ENCODE results near the gene TNFRSF19.

TNFRSF19 gene

DNA sequence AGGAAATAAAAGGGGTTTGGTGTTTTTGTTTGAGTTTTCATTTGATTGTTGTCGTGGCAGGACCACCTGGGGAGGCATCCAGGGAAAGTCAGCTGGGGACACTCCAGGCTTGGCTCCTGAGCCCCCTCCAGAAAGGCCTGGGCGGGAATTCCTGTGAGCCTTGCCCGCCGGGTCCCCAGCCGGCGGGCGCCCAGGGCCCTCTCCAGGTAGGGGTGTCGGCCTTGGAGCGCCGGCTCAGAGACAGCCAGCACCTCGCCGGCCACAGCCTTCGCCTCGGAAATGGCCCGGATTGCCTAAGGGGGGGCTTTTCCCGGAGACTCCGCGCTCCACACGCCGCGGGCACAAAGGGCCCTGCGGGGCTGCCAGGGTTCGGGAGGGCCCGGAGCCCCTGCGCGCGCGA, 125.0 kb downstream of the TNFRSF19 start:
- DNase-seq = no peak

DNA sequence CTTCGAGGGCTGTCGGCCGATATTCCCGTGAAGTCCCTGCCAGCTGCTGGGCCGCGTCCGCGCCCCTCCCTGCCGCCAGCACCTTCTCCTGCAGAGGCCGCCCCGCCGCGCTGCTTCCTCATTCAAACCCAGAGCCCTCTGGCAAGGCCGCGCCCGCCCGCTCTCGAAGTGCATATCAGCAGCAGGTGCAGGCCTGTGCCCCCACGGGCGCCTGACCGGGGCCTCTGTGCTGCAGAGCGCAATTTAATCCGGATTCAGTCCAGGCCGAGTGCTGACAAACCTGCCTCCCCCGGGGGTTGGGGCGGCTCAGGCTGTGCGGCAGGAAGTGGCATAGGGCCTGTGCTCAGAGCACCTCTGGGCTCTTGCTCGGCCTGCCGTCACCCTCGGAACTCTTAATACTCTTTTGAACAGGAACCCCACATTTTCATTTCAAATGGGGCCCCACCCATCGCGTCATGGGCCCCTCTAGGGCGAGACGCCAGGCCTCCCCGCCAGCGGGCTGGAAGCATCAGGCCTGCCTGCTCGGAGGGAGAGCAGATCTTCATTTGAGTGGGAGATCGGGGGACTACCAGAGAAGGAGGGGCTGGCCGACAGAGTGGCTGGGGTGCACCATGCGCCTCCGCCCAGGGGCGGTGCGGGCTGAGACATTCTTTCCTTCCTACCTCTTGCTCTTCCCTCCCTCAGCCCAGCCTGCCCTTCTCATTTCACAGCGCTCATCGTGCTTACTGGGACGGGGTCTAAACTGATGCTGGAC, 125.7 kb downstream of the TNFRSF19 start:
- no peak for DNase-seq

DNA sequence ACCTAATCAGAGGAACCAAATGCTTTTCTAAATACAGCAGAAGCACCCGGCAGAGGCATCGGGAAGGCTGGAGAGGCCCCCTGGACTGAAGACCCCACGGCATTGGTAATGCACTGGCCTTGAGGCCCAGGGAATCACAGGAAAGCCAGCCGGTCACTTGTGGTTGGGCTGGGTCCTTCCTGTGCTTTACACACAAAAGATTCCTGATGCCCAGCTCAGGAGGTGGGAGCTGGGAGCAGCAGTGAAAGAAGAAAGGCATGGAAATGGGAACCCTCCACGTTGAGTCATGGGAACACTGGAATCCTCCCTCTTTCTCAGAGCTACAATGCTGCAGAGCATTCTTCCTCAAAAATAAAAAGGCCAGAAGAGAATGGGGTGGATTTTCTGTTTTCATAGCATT, 126.4 kb downstream of the TNFRSF19 start:
- no peak for DNase-seq

DNA sequence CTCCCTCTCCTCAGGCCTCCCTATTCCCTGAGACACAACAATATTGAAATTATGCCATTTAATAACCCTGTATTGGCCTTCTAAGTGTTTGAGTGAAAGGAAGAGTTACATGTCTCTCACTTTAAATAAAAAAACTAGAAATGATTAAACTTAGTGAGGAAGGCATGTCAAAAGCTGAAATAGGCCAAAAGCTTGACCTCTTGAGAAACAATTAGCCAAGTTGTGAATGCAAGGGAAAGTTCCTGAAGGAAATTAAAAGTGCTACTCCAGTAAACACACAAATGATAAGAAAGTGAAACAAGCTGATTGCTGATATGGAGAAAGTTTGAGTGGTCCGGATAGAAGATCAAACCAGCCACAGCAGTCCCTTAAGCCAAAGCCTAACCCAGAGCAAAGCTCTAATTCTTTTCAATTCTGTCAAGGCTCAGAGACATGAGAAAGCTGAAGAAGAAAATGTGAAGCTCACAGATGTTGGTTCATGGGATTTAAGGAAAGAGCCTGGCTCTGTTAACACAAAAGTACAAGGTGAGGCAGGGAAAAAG, 127.6 kb downstream of the TNFRSF19 start:
- no peak for DNase-seq

DNA sequence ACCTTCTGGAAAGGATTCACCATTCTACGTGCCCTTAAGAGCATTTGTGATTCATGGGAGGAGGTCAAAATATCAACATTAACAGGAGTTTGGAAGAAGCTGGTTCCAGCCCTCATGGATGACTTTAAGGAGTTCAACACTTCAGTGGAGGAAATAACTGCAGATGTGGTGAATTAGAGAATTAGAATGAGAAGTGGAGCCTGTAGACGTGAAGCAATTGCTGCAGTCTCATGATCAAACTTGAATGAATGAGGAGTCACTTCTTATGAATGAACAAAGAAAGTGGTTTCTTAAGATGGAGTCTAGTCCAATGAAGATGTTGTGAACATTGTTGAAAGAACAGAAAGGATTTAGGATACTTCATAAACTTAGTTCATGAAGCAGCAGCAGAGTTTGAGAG, 129.1 kb downstream of the TNFRSF19 start:
- no peak for DNase-seq

DNA sequence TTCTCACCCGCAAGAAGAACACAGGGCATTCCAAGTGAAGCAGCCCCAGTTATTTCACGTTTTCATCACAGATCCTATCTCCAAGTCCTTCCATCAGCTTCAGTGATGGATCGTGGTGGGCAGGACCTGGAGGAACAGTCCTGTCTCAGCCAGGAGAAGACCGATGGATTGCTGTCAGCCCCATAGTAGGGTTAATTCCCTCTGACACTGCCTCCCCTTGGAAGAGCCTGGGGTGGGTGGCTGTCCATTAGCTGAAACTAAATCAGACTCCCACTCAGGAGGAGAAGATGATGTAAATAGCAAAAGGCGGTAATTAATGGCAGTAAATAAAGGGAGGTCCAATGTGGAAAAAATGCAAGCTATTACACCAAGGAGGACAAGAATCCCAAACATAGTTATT, 131.0 kb downstream of the TNFRSF19 start:
- DNase-seq = no peak

DNA sequence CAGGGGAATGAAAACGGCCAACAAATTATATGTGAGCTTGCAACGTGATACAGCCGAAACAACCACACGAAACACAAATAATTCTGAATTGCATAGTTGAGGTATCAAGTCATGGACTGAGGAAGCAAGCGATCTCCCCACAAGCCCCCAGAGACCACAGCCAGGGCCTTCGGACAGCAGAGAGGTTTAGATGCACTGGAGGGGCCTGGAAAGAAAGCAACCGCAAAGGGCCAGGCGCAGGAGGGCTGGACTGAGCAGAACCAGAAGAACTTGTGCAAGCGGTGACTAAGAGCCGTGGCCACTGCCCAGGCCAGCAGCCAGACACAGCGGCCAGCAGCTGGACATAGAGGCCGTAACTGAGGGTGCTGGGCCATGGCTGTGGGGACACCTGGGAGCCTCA, 131.4 kb downstream of the TNFRSF19 start:
- no peak for DNase-seq

DNA sequence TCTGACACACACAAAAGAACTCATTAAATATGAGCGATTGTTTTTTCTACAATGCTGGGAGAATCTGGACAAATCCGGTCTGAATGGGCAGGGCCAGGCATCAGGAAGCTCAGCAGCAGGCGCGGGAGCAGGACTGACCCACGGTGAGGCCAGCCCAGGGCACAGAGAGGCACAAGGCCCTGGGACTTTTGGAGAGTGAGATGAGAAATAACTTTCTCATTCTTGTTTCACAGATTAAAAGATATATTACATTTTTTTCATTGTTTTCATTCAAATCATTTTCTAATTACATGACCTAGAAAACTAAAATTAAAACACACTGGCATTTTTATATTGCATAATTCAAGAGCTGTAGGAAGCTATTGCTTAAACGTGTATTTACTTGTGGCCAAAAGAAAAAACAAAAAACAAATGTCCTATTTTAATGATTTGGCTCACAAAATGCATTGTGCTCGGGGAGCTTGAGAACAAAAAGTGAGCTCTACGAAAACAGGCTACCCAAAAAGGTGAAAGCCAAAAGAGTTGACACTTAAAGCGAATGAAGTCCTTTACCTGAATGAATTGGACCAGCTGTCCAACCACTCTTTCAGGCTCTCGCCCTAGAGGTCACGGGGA, 133.1 kb downstream of the TNFRSF19 start:
- DNase-seq = no peak

DNA sequence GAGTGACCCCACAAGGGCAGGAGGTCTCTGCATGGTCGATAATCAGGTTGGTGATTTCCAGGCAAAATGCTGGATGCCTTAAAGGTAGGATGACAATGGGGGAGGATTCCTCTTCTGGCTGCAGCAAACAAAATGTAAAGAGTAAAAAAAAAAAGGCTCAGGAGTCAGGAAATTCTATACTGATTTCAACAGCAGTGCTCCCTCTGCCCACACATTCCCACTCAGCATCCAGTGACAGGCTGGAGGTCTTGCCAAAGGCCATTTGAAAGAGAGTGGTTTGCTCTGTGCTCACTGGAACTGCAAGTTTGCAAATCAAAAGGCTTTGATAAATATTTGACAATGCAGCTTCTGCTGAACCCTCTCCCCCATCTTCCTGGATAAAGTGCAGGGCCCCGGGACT, 135.4 kb downstream of the TNFRSF19 start:
- DNase-seq = no peak

DNA sequence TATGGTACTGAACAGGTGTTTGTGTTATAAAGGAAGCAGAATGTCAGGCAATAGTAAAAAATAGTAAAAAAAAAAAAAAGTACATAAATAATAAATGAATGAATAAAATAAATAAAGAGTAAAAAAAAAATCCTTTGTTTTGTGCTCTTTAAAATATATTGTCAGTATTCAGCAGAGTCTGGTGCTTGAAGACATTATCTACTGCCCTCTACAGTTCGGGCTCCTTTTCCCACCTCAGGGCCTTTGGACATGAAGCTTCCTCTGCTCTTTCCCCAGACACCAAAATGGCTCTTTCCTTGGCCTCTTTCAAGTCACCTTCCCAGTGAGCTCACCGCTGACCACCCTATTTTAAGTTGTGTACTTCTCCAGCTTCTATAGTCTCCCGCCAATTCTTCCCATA, 137.5 kb downstream of the TNFRSF19 start:
- DNase-seq = no peak

DNA sequence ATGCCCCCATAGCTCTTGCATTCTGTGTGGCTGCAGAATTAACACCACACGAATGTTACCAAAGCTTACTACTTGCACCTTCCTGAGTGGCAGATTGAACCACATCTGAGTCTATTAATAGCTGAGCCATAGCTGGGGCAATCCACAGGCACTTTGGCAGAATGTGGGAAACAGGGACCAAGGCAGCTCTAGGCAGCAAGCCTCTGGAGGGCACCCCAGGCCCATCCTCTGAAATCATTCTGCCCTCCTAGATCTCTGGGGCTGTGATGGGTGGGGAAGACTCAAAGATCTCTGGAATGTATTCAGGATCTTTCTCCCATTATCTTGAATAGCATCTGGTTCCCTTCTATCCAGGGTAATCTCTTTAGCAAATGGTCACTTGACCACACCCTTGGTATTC, 139.3 kb downstream of the TNFRSF19 start:
- DNase-seq = no peak

DNA sequence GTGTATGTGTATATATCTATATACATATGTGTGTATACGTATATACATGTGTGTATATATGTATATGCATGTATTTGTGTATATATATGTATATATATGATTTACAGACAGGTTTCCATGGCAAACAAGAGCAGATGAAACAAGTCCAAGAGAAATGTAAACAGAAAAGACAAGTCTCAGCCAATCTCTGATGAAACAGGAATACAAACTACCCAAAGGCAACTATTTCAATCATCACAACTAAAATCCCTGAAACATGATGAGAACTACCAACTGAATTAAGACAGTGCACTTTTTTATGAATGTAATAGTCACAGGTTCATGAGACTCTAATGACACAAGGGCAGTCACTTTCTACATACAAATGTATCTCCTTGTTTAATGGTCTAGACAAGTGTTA, 140.2 kb downstream of the TNFRSF19 start:
- DNase-seq = no peak

DNA sequence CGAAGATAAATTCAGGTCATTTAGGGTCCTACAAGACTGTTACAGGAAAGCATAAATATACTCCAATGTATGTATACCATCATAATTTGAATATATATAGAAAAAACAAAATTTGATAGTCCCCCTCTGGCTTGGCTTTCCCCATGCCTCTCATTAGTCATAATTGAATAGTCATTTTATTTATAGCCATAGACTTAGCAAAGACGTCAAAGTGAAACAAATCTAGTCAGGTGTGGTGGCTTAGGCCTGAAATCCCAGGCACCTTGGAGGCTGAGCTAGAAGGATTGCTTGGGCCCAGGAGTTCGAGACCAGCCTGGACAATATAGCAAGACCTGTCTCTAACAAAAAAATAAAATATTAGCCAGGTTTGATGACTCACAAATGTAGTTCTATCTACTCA, 141.1 kb downstream of the TNFRSF19 start:
- DNase-seq = no peak

DNA sequence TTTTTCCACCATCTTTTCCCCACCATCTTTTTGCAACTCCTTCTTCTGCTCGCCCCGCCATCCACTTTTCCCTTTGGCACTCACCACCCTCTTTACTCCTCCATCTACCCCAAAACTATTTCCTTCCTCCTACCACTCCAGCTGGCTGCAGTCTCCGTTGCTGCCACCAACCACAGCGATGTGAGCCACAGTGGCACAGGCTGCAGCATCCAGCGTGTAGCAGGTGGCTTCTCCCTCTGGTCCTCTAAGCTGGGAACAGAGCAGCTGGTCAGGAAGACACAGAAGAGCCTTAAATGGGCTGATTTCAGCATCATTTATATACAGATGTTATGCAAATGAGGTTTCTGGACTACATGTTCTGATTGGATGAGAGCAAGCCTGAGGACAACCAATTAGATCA, 144.5 kb downstream of the TNFRSF19 start:
- DNase-seq = no peak

DNA sequence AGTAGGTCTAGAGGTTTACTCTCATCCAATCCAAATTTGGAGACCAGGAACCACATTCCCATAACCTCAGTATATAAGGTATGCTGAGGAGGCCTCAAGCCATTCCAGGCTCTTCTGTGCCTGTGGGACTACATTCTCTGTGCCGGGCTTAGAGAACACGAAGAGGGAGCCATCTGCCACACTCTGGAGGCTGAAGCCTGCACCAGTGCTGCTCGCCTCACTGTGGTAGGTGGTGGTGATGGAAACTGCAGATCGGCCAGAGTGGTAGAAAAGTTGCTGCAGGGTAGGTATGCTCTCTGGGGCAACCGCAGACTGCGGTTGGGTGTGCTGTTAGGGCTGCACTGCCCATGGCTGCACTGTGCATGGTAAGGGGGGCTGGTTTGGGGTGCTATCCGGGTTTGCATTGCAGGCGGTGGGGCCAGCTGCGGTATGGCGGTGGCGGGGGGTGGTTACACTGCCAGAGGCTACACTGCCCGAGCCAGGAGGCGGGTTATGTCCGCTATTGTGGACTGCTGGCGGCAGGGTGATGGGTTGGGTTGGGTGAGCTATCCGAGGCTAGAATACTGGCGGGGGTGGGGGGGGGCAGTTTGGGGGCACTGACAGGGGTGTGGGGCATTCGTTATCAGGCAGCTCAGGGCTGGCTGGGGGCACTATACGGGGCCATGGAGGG, 145.0 kb downstream of the TNFRSF19 start:
- DNase-seq = no peak

DNA sequence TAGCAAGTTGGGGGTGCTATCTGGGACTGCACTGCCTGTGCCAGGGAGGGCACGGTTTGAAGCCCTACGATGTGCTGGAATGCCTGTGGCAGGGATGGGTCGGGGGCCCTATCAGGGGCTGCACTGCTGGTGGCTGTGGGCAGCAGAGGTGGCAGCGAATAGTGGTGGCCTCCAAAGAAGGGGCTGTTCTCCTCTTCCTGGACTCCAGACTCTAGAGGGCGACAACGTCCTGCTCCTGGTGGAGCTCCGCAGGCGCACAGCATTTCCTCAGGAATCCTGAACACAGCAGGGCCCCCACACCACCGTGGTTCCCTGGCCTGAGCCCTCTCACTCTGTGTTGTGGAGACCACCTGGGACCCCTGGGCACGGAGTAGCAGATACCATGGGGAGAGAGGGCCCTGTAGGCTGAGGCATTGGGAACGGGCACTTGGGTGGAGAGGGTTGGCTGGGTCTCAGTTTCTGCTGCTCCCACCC, 145.6 kb downstream of the TNFRSF19 start:
- no peak for DNase-seq

DNA sequence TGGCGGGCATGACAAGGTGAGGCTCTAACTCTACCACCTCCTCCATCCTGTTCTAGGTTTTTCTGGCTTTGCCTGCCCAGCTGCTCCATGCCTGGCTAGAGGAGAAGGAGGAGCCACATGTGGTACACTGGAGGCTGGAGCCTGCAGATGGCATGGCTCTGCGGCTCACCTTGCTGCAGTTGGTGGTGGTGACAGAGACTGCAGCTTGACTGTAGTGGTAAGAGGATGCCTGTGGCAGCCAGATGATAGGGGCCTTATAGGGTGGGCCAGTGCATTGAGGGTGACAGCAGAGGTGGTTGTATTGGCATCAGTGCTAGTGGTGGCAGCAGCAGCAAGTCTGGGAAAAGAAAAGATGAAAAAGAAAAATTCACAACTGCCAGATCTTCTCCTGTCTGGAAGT, 146.2 kb downstream of the TNFRSF19 start:
- no peak for DNase-seq

DNA sequence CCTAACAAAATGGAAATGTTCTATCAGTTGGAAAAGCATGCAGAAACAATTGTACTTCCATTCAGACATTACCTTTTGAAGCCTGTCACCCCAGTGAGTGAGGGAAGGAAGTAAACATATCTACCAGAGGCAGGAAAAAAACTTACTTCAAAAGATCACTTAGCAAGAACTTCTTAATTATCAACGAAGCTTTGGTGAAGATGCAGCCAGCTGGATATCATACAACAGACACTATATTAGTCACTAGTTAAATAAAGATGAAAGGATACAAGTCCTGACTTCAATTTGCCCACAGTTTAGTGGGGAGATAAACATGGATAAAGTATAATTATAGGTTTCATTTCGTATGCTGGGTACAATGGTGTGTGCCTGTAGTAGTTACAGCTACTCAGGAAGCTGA, 148.8 kb downstream of the TNFRSF19 start:
- DNase-seq = no peak

DNA sequence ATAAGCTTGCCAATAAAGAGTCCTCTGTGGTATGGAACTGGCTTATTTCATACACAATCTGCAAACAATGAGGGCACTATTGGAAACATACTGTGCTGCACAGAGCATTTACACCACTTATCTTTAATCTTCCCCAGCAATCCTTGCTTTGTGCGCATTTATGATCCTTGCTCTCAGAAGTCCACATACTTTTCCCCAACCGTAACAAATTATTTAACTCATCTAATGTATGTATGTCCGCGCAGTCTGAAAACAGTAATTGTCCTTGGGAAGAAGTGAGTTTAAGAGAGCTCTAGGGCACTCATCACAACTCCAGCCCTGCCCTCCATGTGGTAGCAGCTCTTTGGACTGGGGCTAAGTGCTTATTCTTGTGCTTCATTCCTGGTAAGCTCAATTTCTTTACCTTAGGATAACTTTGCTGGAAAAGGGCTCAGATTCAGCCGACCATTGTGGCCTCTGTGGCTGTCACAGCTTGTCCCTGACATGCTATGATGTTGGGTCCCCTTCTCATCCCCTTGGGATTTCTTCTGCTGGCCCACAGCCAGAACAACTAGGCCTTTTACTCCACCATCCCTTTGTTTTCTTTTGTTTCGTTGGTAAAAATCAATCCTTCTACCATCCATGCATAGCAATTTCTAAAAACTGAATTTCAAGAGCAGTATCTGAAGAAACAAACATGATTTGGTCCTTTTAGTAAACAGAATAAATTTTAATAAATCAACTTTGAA, 152.7 kb downstream of the TNFRSF19 start:
- no peak for DNase-seq

DNA sequence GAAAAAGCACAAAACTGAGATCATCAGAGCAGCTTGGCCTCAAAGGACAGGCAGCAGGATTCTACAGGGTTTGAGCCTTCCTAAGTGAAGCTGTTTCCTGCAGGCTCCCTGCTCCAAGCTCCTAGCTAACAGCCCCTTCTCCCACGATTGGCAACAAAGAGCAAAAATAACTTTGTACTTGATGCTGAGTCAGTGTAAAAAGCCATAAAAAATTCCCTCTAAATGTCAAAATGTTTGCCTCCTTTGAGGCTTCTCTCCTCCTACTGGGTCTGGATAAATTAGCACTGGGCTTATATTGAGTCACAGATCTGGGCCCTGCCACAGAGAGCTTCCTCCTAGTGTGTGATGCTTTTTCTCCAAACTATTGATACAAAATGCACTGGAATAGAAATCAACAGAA, 153.3 kb downstream of the TNFRSF19 start:
- no peak for DNase-seq

DNA sequence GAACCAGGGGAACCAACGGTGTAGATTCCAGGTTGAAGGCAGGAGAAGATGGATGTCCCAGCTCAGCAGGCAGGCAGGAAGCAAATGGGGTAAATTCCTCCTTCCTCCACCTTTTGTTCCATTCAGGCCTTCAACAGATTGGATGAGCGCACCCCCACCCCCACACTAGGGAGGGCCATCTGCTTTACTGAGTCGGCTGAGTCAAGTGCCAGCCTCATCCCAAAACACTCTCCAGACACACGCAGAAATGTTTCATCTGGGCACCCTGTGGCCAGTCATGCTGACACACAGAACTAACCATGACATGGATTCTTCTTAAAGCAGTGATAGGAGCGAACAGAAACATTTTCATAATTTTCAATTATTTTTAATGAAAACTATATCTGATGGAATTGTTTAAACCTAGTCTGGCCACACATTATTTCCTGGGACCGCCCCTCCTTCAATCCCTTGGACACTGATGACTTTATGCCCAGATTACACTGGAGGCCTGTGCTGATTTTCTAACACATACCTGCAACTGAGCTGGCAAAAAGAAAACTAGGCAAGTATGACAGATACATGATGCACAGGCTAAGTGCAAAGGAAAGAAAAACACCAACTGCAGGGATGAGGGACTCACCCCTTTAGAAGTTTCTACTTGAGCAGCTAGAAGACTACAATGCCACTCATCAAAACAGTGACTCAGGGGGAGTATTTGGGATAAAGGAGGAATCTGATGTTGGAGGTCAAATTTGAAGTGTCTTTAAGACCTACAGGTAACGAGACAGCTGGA, 154.2 kb downstream of the TNFRSF19 start:
- DNase-seq = no peak
